HL-60 (cell line): ENCODE measurements around the gene TMEM163.

Experiments used
- DNase-seq, 2 experiments: peaks; one replicate each; pipeline ENCODE4 v3.0.0-alpha.2; 2010 to 2020; ENCODE audit warnings: low read depth in 1 of 2, low spot score in 1 of 2
- H3K27ac ChIP-seq: fragments of 250-450 bp; sonication (Bioruptor Pico); replicated peaks from 2 replicates; pipeline ENCODE4 v1.5.1; 2020; ENCODE audit warnings: mild to moderate bottlenecking, moderate library complexity
- H3K27me3 ChIP-seq: fragments of 250-450 bp; sonication (Bioruptor Pico); 2 replicates; pipeline ENCODE4 v1.5.1; 2021; ENCODE audit warnings: mild to moderate bottlenecking, moderate library complexity; ENCODE audit not compliant: insufficient read depth, poor library complexity, severe bottlenecking
- H3K4me3 ChIP-seq: replicated peaks from 2 replicates; pipeline ENCODE4 v1.5.1; 2011; ENCODE audit warnings: mild to moderate bottlenecking, control low read depth, low read length; ENCODE audit not compliant: insufficient read depth
- CTCF ChIP-seq: IDR thresholded peaks from one replicate; pipeline ENCODE4 v1.5.1; 2011; ENCODE audit warnings: low read length, control low read depth, inconsistent platforms; ENCODE audit not compliant: insufficient read depth
- GABPA ChIP-seq: IDR thresholded peaks from 2 replicates; pipeline ENCODE4 v1.6.1; 2012; ENCODE audit warnings: low read depth
- POLR2AphosphoS5 ChIP-seq: IDR thresholded peaks from 2 replicates; pipeline ENCODE4 v1.6.1; 2012; ENCODE audit warnings: low read depth
- REST ChIP-seq: IDR thresholded peaks from 2 replicates; pipeline ENCODE4 v1.6.1; 2012; ENCODE audit warnings: low read depth; ENCODE audit not compliant: insufficient replicate concordance
- SPI1 ChIP-seq: IDR thresholded peaks from 2 replicates; pipeline ENCODE4 v1.6.1; 2012; ENCODE audit warnings: low read depth, mild to moderate bottlenecking, borderline replicate concordance

The TMEM163 gene

GRCh38 chr2:134667541-134667940 lies 51.3 kb downstream of the TMEM163 start:
- no peak overlapping the region for H3K4me3 ChIP-seq

GRCh38 chr2:134667081-134667480 lies 51.7 kb downstream of the TMEM163 start:
- H3K27ac ChIP-seq = no peak overlapping the region

More at GRCh38 chr2:134667541-134667940, 51.3 kb downstream of the TMEM163 start:
- TF ChIP-seq REST = no peak
- TF ChIP-seq POLR2AphosphoS5 = no peak
- TF ChIP-seq SPI1 = no peak
- no peak for TF ChIP-seq GABPA
- no peak for TF ChIP-seq CTCF
- Histone ChIP-seq H3K27me3 (no peaks in the 10 kb centered on the region), H3K27ac (no peak overlapping the region)
- no peak for DNase-seq

More at GRCh38 chr2:134667081-134667480, 51.7 kb downstream of the TMEM163 start:
- H3K27me3 ChIP-seq = no peaks in the 10 kb centered on the region
- H3K4me3 ChIP-seq = no peak overlapping the region
- TF ChIP-seq REST (no peak), CTCF (no peak), GABPA (no peak), POLR2AphosphoS5 (no peak), SPI1 (no peak)
- DNase-seq = no peak
